HepG2 (cell line): Measurements from ENCODE around the gene HLA-DPB1. TPM values are rescaled to one million over a fixed set of nuclear protein-coding genes. Genes with fewer than 3 reads are reported as not detected.

Experiments used
- ATAC-seq: fragments of 200-7000 bp; cut with Tn5 transposase; 3 replicates; pipeline ENCODE4 v1.9.1; 2020; ENCODE audit warnings: mild to moderate bottlenecking, moderate library complexity
- BruUV-seq: library from RNA; stranded (reverse); fragments of 400-500 nt; replicated peaks from 2 replicates; lab custom pipeline; 2021; lab: Mats Ljungman, UMichigan
- CTCF ChIA-PET: fragments of 300-600 bp; formaldehyde crosslinking; extraction: SDS; loops from one replicate; lab custom pipeline; 2021; ENCODE audit warnings: low total read pairs, inconsistent platforms, low intra/inter-chr PET ratio; lab: Yijun Ruan, JAX
- POLR2A ChIA-PET: fragments of 350-600 bp; sonication (Branson Sonifier 250); formaldehyde crosslinking; loops from one replicate; lab custom pipeline; 2020; ENCODE audit warnings: antibody characterized with exemption, inconsistent platforms; lab: Yijun Ruan, JAX
- DNase-seq: peaks from one replicate; pipeline ENCODE4 v3.0.0-alpha.2; 2015; ENCODE audit warnings: low spot score
- FAIRE-seq: peaks from 3 replicates; lab custom pipeline; 2011; peaks lifted over from hg19 to GRCh38; lab: Jason Lieb, UNC
- H2AFZ ChIP-seq: one replicate; pipeline ENCODE4 v1.6.1; 2011; ENCODE audit warnings: low read length, inconsistent platforms
- H3K27ac ChIP-seq: fragments of 300-600 bp; 3 replicates; pipeline ENCODE4 v1.8.0; 2011; ENCODE audit warnings: mixed run types, mild to moderate bottlenecking, mixed read lengths, low read length, inconsistent platforms; ENCODE audit not compliant: insufficient read depth; ENCODE audit errors: extremely low read length
- H3K27me3 ChIP-seq, 2 experiments: fragments of 200-600 bp in 1 of 2; 2 replicates in 1 of 2; 3 replicates in 1 of 2; pipeline versions ENCODE4 v1.6.0 to v1.8.0; 2011; ENCODE audit warnings: low read length in 2 of 2, mild to moderate bottlenecking in 2 of 2, moderate library complexity in 2 of 2, inconsistent platforms in 1 of 2; ENCODE audit not compliant: insufficient read depth in 2 of 2, control insufficient read depth in 1 of 2
- H3K36me3 ChIP-seq, 2 experiments: fragments of 200-600 bp in 1 of 2; replicated peaks in 1 of 2; 2 replicates in 1 of 2; 3 replicates in 1 of 2; pipeline versions ENCODE4 v1.5.1 to v1.8.0; 2011; ENCODE audit warnings: low read length in 2 of 2, inconsistent platforms in 1 of 2; ENCODE audit not compliant: insufficient read depth in 2 of 2, control insufficient read depth in 1 of 2
- H3K4me1 ChIP-seq: 2 replicates; pipeline ENCODE4 v1.5.1; 2012; ENCODE audit warnings: low read length, inconsistent platforms; ENCODE audit not compliant: insufficient read depth
- H3K4me2 ChIP-seq: 2 replicates; pipeline ENCODE4 v1.6.0; 2011; ENCODE audit warnings: low read depth, low read length, inconsistent platforms
- H3K4me3 ChIP-seq, 3 experiments: fragments of 200-600 bp in 1 of 3; sonication (generic), shearing (Covaris generic) in 1 of 3; replicated peaks in 1 of 3; 2 replicates each; pipeline ENCODE4 v1.5.1; 2011 to 2016; ENCODE audit warnings: low read length in 3 of 3, inconsistent platforms in 2 of 3, low read depth in 2 of 3, mild to moderate bottlenecking in 2 of 3, control low read depth in 1 of 3, mixed read lengths in 1 of 3; ENCODE audit not compliant: insufficient read depth in 1 of 3
- H3K79me2 ChIP-seq: one replicate; pipeline ENCODE4 v1.6.1; 2011; ENCODE audit warnings: low read length, inconsistent platforms; ENCODE audit not compliant: insufficient read depth
- H3K9ac ChIP-seq: 2 replicates; pipeline ENCODE4 v1.6.0; 2011; ENCODE audit warnings: mild to moderate bottlenecking, low read depth, low read length, inconsistent platforms; ENCODE audit not compliant: insufficient read depth
- H3K9me3 ChIP-seq: 2 replicates; pipeline ENCODE4 v1.5.1; 2012; ENCODE audit warnings: mild to moderate bottlenecking, low read length
- H4K20me1 ChIP-seq: 2 replicates; pipeline ENCODE4 v1.6.0; 2011; ENCODE audit warnings: inconsistent platforms, mild to moderate bottlenecking, low read length, moderate library complexity; ENCODE audit not compliant: insufficient read depth
- CCDC6 ChIP-seq: sonication (generic); formaldehyde crosslinking; IDR thresholded peaks from 2 replicates; pipeline ENCODE4 v1.8.1; 2022; ENCODE audit warnings: mild to moderate bottlenecking, missing genetic modification reagents, moderate library complexity
- EZH2 ChIP-seq: conservative IDR thresholded peaks from 2 replicates; pipeline ENCODE4 v1.6.1; 2012; ENCODE audit warnings: mild to moderate bottlenecking, low read depth, low read length, moderate library complexity
- MLX ChIP-seq: IDR thresholded peaks from 2 replicates; pipeline ENCODE4 v1.6.1; 2016
- MTF2 ChIP-seq: sonication (generic); formaldehyde crosslinking; IDR thresholded peaks from 2 replicates; pipeline ENCODE4 v1.5.0; 2020; ENCODE audit warnings: missing genetic modification reagents, borderline replicate concordance
- MXI1 ChIP-seq: IDR thresholded peaks from 3 replicates; pipeline ENCODE4 v1.6.1; 2012; ENCODE audit warnings: low read depth, low read length, inconsistent platforms, borderline replicate concordance
- MZF1 ChIP-seq: sonication (generic); formaldehyde crosslinking; IDR thresholded peaks from 2 replicates; pipeline ENCODE4 v1.8.1; 2023; ENCODE audit warnings: mild to moderate bottlenecking, missing genetic modification reagents, borderline replicate concordance
- ONECUT2 ChIP-seq: sonication (generic); formaldehyde crosslinking; IDR thresholded peaks from 2 replicates; pipeline ENCODE4 v1.4.0; 2020; ENCODE audit warnings: missing genetic modification reagents
- SIX4 ChIP-seq: sonication (generic); formaldehyde crosslinking; IDR thresholded peaks from 2 replicates; pipeline ENCODE4 v1.4.0; 2020; ENCODE audit warnings: missing genetic modification reagents
- TAF15 ChIP-seq: fragments of 200-400 bp; formaldehyde crosslinking; IDR thresholded peaks from one replicate; pipeline ENCODE4 v1.6.1; 2018; ENCODE audit warnings: mild to moderate bottlenecking, low read depth, low read length; ENCODE audit not compliant: poor library complexity, severe bottlenecking
- TCF7L2 ChIP-seq: IDR thresholded peaks from 2 replicates; pipeline ENCODE4 v1.6.1; 2011; ENCODE audit warnings: mild to moderate bottlenecking, low read depth, low read length, moderate library complexity
- ZNF367 ChIP-seq: sonication (generic); formaldehyde crosslinking; IDR thresholded peaks from 2 replicates; pipeline ENCODE4 v1.4.0; 2020; ENCODE audit warnings: missing genetic modification reagents, borderline replicate concordance
- ZNF557 ChIP-seq: sonication (generic); formaldehyde crosslinking; IDR thresholded peaks from 2 replicates; pipeline ENCODE4 v1.4.0; 2020; ENCODE audit warnings: missing genetic modification reagents
- ZNF598 ChIP-seq: sonication (generic); formaldehyde crosslinking; IDR thresholded peaks from 2 replicates; pipeline ENCODE4 v1.5.1; 2020; ENCODE audit warnings: mild to moderate bottlenecking, missing genetic modification reagents, borderline replicate concordance
- ZNF639 ChIP-seq: conservative IDR thresholded peaks from 2 replicates; pipeline ENCODE4 v1.6.1; 2018; ENCODE audit warnings: missing genetic modification reagents
- ZXDC ChIP-seq: sonication (generic); formaldehyde crosslinking; IDR thresholded peaks from 2 replicates; pipeline ENCODE4 v1.5.0; 2020; ENCODE audit warnings: mild to moderate bottlenecking, missing genetic modification reagents
- WGBS: methylation state at CpG from one replicate; pipeline ENCODE4 v1.1.6; 2017; ENCODE audit warnings: low lambda C conversion rate; 5-methylcytosine and 5-hydroxymethylcytosine counted together
- in situ Hi-C: cut with HindIII; loops from 2 replicates; pipeline ENCODE4 v1.10.0; 2017; ENCODE audit warnings: low pct_unique_long_range_greater_than_20kb; ENCODE audit not compliant: extremely low pct_ligation_motif_present
- intact Hi-C: fragments of 100-400 bp; cut with micrococcal nuclease; formaldehyde crosslinking; loops from one replicate; pipeline ENCODE4 v1.10.0; 2022; ENCODE audit not compliant: unreplicated experiment
- polyA plus RNA-seq, 8 experiments: library from polyadenylated mRNA; depleted of rRNA in 3 of 8; stranded (reverse) in 7 of 8; unstranded in 1 of 8; fragments of >200 nt; fragmentation: Illumina TruSeq in 4 of 8; extraction: Trizol in 4 of 8; gene quantifications; 2 replicates each; pipeline versions ENCODE4 v1.2.1 to v1.2.3, GENCODE V29; 2011 to 2016; ENCODE audit warnings: low read depth in 4 of 8, missing spikeins in 1 of 8, mixed read lengths in 1 of 8; ENCODE audit not compliant: insufficient read depth in 1 of 8
- total RNA-seq, 5 experiments: library from RNA; depleted of rRNA; stranded (reverse); fragments of >200 nt; fragmentation: Illumina TruSeq; extraction: Trizol; gene quantifications; 2 replicates each; pipeline ENCODE4 v1.2.3, GENCODE V29; 2016; ENCODE audit warnings: low read depth in 1 of 5

Gene HLA-DPB1
- total and polyA plus RNA-seq, 2 of the 13 experiments (the other 11 are each of a cell fraction or from before 2014, with no cell fraction given) = not detected

GRCh38 chr6:33085627-33086026 lies 9.8 kb downstream of the HLA-DPB1 start:
- Histone ChIP-seq H3K36me3 (no peaks in the 10 kb centered on the region), H3K4me1 (no peaks in the 10 kb centered on the region), H3K27ac (no peak overlapping the region), H2AFZ (no peak overlapping the region), H3K4me3 (no peak overlapping the region), H3K9me3 (no peaks in the 10 kb centered on the region), H3K9ac (no peak overlapping the region), H3K79me2 (no peaks in the 10 kb centered on the region), H3K27me3 (peaks cover 2 to 47% of the 10 kb centered on the region in 2 experiments; a peak in 4 of 5 replicates), H4K20me1 (no peaks in the 10 kb centered on the region), H3K4me2 (no peak overlapping the region)
- WGBS = 3% methylated on average over 8 of the region's 8 CpGs
- FAIRE-seq (no peak), ATAC-seq (no peak), DNase-seq (no peak)
- ChIA-PET POLR2A (no interaction called here), CTCF (no interaction called here)
- no peak for TF ChIP-seq MLX (CRISPR knock-in tag)
- no peak for TF ChIP-seq ZNF598
- BruUV-seq = no TSS peak
- in situ Hi-C loops (no loop called here), intact Hi-C loops (no loop called here)

DNA sequence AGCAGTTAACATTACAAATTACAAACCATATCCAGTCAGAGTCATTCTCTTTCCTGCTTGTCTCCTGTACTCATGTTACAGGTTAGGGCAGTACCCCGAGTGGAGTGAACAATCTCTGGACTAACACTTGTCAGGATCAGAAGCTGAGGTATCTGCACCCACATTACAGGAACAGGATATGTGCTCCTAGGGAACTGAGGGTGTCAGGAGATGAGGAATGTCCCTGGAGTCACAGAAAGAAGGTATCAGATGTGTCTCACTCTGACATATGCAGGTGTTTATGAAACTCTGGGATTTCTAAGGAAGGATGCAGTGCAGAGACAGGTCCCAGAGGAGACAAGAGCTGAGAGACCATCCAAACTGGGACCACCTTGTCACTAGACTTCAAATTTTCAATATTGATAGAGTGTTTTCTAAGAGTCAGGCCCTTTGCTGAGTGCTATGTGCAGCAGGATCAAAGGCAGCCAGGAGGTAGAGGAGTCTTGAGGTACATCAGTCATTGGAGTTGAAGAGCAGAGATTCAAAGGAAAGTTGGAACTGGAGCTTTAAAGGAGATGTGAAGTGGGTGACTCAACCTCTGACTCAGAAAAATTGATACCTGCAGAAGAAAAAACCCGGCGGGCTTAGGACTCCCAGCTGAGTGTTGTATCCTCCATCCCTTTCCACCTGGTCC lies 12.6 kb downstream of the HLA-DPB1 start:
- peaks cover 0 to 34% of the 10 kb centered on the region in 2 experiments; a peak in 3 of 5 replicates for H3K27me3 ChIP-seq
- no TSS peak for BruUV-seq
- H3K27ac ChIP-seq = no peak overlapping the region
- no peaks in the 10 kb centered on the region for H4K20me1 ChIP-seq
- no peaks in the 10 kb centered on the region for H3K4me1 ChIP-seq
- in situ Hi-C loops = no loop called here
- ChIA-PET POLR2A (no interaction called here), CTCF (no interaction called here)
- ATAC-seq = no peak
- no peaks in the 10 kb centered on the region for H3K36me3 ChIP-seq
- no peak for FAIRE-seq
- no peak overlapping the region for H3K9ac ChIP-seq
- no peak overlapping the region for H3K4me2 ChIP-seq
- WGBS = 1% methylated on average over 3 of the region's 3 CpGs
- DNase-seq = no peak
- H3K9me3 ChIP-seq = no peaks in the 10 kb centered on the region
- no peaks in the 10 kb centered on the region for H3K79me2 ChIP-seq
- no peak overlapping the region for H3K4me3 ChIP-seq
- intact Hi-C loops = no loop called here
- no peak overlapping the region for H2AFZ ChIP-seq
- no peak for TF ChIP-seq EZH2
- TF ChIP-seq TAF15 = no peak
- no peak for TF ChIP-seq CCDC6 (CRISPR knock-in tag)
- no peak for TF ChIP-seq ZNF367 (CRISPR knock-in tag)
- TF ChIP-seq SIX4 = no peak
- TF ChIP-seq MZF1 (CRISPR knock-in tag) = no peak
- no peak for TF ChIP-seq TCF7L2
- no peak for TF ChIP-seq ZXDC (CRISPR knock-in tag)
- no peak for TF ChIP-seq ZNF557 (CRISPR knock-in tag)
- TF ChIP-seq ONECUT2 = no peak
- TF ChIP-seq ZNF639 (CRISPR knock-in tag) = no peak
- TF ChIP-seq MXI1 = no peak
- no peak for TF ChIP-seq MTF2 (CRISPR knock-in tag)
